Smooth muscle cell (in vitro differentiated cells): Measurements from ENCODE around the gene PRR7. TPM values are rescaled to one million over a fixed set of nuclear protein-coding genes. Genes with fewer than 3 reads are reported as not detected.

Experiments
- DNase-seq: peaks from one replicate; lab custom pipeline; 2025; ENCODE audit not compliant: unreplicated experiment; lab: John Stamatoyannopoulos, UW
- H2AFZ ChIP-seq: fragments of 200-600 bp; sonication (generic); 2 replicates; pipeline ENCODE4 v1.6.0; 2016; ENCODE audit warnings: antibody characterized with exemption, low read depth, mild to moderate bottlenecking
- H3F3A ChIP-seq: fragments of 200-600 bp; sonication (generic); 2 replicates; pipeline ENCODE4 v1.6.0; 2017; ENCODE audit warnings: antibody characterized with exemption, low read depth
- H3K27ac ChIP-seq: fragments of 200-600 bp; sonication (generic); 2 replicates; pipeline ENCODE4 v1.5.1; 2016; ENCODE audit warnings: low read depth, mild to moderate bottlenecking
- H3K27me3 ChIP-seq: fragments of 200-600 bp; sonication (generic); 2 replicates; pipeline ENCODE4 v1.6.1; 2016; ENCODE audit warnings: low read depth, mild to moderate bottlenecking
- H3K36me3 ChIP-seq: fragments of 200-600 bp; sonication (generic); 2 replicates; pipeline ENCODE4 v1.5.1; 2016; ENCODE audit warnings: low read depth
- H3K4me1 ChIP-seq: fragments of 200-600 bp; sonication (generic); 2 replicates; pipeline ENCODE4 v1.5.1; 2016; ENCODE audit warnings: low read depth
- H3K4me2 ChIP-seq: fragments of 200-600 bp; sonication (generic); 2 replicates; pipeline ENCODE4 v1.6.0; 2016; ENCODE audit warnings: mild to moderate bottlenecking
- H3K4me3 ChIP-seq: fragments of 200-600 bp; sonication (generic); 2 replicates; pipeline ENCODE4 v1.5.1; 2016; ENCODE audit warnings: mild to moderate bottlenecking
- H3K79me2 ChIP-seq: fragments of 200-600 bp; sonication (generic); 2 replicates; pipeline ENCODE4 v1.6.0; 2016; ENCODE audit warnings: low read depth, mild to moderate bottlenecking
- H3K9ac ChIP-seq: fragments of 200-600 bp; sonication (generic); 2 replicates; pipeline ENCODE4 v1.6.0; 2016; ENCODE audit warnings: low read depth
- H3K9me3 ChIP-seq: fragments of 200-600 bp; sonication (generic); replicated peaks from 2 replicates; pipeline ENCODE4 v1.5.1; 2016; ENCODE audit warnings: low read depth
- H4K20me1 ChIP-seq: fragments of 200-600 bp; sonication (generic); 2 replicates; pipeline ENCODE4 v1.6.0; 2016; ENCODE audit warnings: low read depth
- CTCF ChIP-seq: fragments of 200-600 bp; sonication (generic); IDR thresholded peaks from 2 replicates; pipeline ENCODE4 v1.5.1; 2017; ENCODE audit warnings: borderline replicate concordance, mild to moderate bottlenecking, antibody characterized with exemption; ENCODE audit not compliant: insufficient read depth, poor library complexity, severe bottlenecking
- WGBS: methylation state at CpG from one replicate; pipeline ENCODE4 v1.1.7; 2016; ENCODE audit warnings: low lambda C conversion rate; 5-methylcytosine and 5-hydroxymethylcytosine counted together
- polyA plus RNA-seq: library from polyadenylated mRNA; unstranded; fragments of >200 nt; fragmentation: Nextera tagmentation; extraction: Ambion mirVana; gene quantifications from 2 replicates; pipeline ENCODE4 v1.2.1, GENCODE V29; 2016
- total RNA-seq: library from RNA; depleted of rRNA; stranded (reverse); fragments of >200 nt; gene quantifications from 2 replicates; pipeline ENCODE4 v1.2.3, GENCODE V29; 2014

The PRR7 gene
- total and polyA plus RNA-seq, 2 experiments from 2014 or later = 6.5 to 31.9 TPM

GRCh38 chr5:177425196-177425800, 21.3 kb upstream of the PRR7 start:
- H3K9ac ChIP-seq = peak overlapping the region; percentile 81
- H3K4me3 ChIP-seq = peak overlapping the region; percentile 66
- peak overlapping the region; percentile 94 for H3K27ac ChIP-seq
- no peaks in the 10 kb centered on the region for H3F3A ChIP-seq
- H3K36me3 ChIP-seq = no peaks in the 10 kb centered on the region
- no peaks in the 10 kb centered on the region for H3K9me3 ChIP-seq
- H3K4me1 ChIP-seq = peaks cover 11% of the 10 kb centered on the region
- peaks cover 22% of the 10 kb centered on the region for H4K20me1 ChIP-seq
- peak overlapping the region; percentile 87 for H3K4me2 ChIP-seq
- peaks cover 15% of the 10 kb centered on the region for H3K79me2 ChIP-seq
- 59% methylated on average over 13 of the region's 13 CpGs for WGBS
- no peak for DNase-seq
- no peak for TF ChIP-seq CTCF
- no peaks in the 10 kb centered on the region for H3K27me3 ChIP-seq
- H2AFZ ChIP-seq = peak overlapping the region; percentile 73

- peaks cover 22% of the 10 kb centered on the region for H4K20me1 ChIP-seq
- peak overlapping the region; percentile 81 for H3K9ac ChIP-seq
- peaks cover 11% of the 10 kb centered on the region for H3K4me1 ChIP-seq
- peak overlapping the region; percentile 94 for H3K27ac ChIP-seq
- under 1% methylated on average over 39 of the region's 52 CpGs for WGBS
- H3K4me3 ChIP-seq = peak overlapping the region; percentile 66
- DNase-seq = peak; percentile 95
- H3F3A ChIP-seq = no peaks in the 10 kb centered on the region
- peaks cover 15% of the 10 kb centered on the region for H3K79me2 ChIP-seq
- H3K36me3 ChIP-seq = no peaks in the 10 kb centered on the region
- H3K4me2 ChIP-seq = peak overlapping the region; percentile 87
- TF ChIP-seq CTCF = no peak
- no peaks in the 10 kb centered on the region for H3K9me3 ChIP-seq
- H3K27me3 ChIP-seq = no peaks in the 10 kb centered on the region
- H2AFZ ChIP-seq = peak overlapping the region; percentile 73
Measured at GRCh38 chr5:177425801-177426565, 20.6 kb upstream of the PRR7 start.

GRCh38 chr5:177426566-177427210, 19.9 kb upstream of the PRR7 start, which contains the start of gene GRK6:
Gene GRK6, plus strand, starts transcription at chr5:177426676. Its CDS starts 170 bp downstream, at chr5:177426846.
- TF ChIP-seq CTCF = no peak
- no peaks in the 10 kb centered on the region for H3K9me3 ChIP-seq
- peaks cover 22% of the 10 kb centered on the region for H4K20me1 ChIP-seq
- no peak for DNase-seq
- peak within 1 kb of the TSS; percentile 94 for H3K27ac ChIP-seq
- peak within 1 kb of the TSS; percentile 73 for H2AFZ ChIP-seq
- H3K79me2 ChIP-seq = peaks cover 15% of the 10 kb centered on the region
- peak within 1 kb of the TSS; percentile 83 for H3K4me3 ChIP-seq
- H3K9ac ChIP-seq = peak within 1 kb of the TSS; percentile 92
- no peaks in the 10 kb centered on the region for H3K27me3 ChIP-seq
- no peaks in the 10 kb centered on the region for H3K36me3 ChIP-seq
- H3F3A ChIP-seq = no peaks in the 10 kb centered on the region
- under 1% methylated on average over 59 of the region's 82 CpGs for WGBS
- H3K4me2 ChIP-seq = peak within 1 kb of the TSS; percentile 97
- peaks cover 11% of the 10 kb centered on the region for H3K4me1 ChIP-seq
